ENCODE data around the gene DPPA3. TPM values are rescaled to one million over a fixed set of nuclear protein-coding genes. Genes with fewer than 3 reads are reported as not detected.

Gene DPPA3
- total RNA-seq, 1 donor from 2014 or later, result not detected

DNA sequence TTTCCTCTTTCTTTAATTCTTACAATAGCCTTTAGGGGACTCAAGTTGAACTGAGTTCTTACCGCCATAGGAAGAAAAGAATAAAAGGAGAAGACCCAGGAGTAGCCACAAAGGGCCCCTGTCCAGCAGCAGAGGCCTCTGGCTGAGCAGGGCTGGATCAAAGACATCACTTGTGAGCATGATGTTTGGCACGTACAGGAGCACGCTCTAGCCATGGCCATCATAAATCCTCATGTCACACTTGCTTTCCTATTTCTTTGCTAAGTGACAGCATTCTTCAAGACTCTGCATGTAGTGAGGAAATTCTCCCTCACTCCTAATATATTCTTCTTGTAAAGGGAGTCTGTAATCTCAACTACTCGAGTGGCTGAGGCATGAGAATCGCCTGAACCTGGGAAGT is 20.3 kb downstream of the DPPA3 start:
- H3K27me3 Mint-ChIP-seq (ENCODE audit: unreplicated experiment), result no peaks in the 10 kb centered on the region
- no peak for DNase-seq (ENCODE audit: extremely low spot score, unreplicated experiment)
- TF ChIP-seq, protein P1, sequence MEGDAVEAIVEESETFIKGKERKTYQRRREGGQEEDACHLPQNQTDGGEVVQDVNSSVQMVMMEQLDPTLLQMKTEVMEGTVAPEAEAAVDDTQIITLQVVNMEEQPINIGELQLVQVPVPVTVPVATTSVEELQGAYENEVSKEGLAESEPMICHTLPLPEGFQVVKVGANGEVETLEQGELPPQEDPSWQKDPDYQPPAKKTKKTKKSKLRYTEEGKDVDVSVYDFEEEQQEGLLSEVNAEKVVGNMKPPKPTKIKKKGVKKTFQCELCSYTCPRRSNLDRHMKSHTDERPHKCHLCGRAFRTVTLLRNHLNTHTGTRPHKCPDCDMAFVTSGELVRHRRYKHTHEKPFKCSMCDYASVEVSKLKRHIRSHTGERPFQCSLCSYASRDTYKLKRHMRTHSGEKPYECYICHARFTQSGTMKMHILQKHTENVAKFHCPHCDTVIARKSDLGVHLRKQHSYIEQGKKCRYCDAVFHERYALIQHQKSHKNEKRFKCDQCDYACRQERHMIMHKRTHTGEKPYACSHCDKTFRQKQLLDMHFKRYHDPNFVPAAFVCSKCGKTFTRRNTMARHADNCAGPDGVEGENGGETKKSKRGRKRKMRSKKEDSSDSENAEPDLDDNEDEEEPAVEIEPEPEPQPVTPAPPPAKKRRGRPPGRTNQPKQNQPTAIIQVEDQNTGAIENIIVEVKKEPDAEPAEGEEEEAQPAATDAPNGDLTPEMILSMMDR (IDR thresholded peaks at IDR 0.05), result no peak
- H3K36me3 Mint-ChIP-seq (ENCODE audit: unreplicated experiment), result no peaks in the 10 kb centered on the region
- no peaks in the 10 kb centered on the region for H3K9me3 Mint-ChIP-seq (ENCODE audit: unreplicated experiment)
- H3K4me1 Mint-ChIP-seq (ENCODE audit: unreplicated experiment), result no peaks in the 10 kb centered on the region
- H3K27ac Mint-ChIP-seq (ENCODE audit: unreplicated experiment), result no peak overlapping the region
- no peak overlapping the region for H3K4me3 Mint-ChIP-seq (ENCODE audit: unreplicated experiment)

DNA sequence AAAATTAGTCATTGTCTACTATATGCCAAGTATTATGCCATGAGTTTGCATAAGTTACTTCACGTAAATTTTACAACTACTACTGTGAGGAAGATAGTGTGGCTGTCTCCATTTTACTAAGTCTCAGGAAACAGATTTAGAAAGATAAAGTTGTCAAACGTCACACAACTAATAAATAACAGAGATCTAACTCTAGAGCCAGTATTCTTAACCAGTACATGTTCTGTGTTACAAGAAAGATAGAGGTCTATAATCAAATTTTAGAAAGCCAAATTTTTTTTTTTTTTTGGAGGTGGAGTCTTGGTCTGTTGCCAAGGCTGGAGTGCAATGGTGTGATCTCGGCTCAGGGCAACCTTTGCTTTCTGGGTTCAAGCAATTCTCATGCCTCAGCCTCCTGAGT is 21.8 kb downstream of the DPPA3 start:
- TF ChIP-seq, protein P1 (IDR thresholded peaks at IDR 0.05), result no peak
- no peak for DNase-seq (ENCODE audit: extremely low spot score, unreplicated experiment)
- H3K4me1 Mint-ChIP-seq (ENCODE audit: unreplicated experiment), result no peaks in the 10 kb centered on the region
- H3K27ac Mint-ChIP-seq (ENCODE audit: unreplicated experiment), result no peak overlapping the region
- H3K36me3 Mint-ChIP-seq (ENCODE audit: unreplicated experiment), result no peaks in the 10 kb centered on the region
- no peak overlapping the region for H3K4me3 Mint-ChIP-seq (ENCODE audit: unreplicated experiment)
- H3K27me3 Mint-ChIP-seq (ENCODE audit: unreplicated experiment), result no peaks in the 10 kb centered on the region
- H3K9me3 Mint-ChIP-seq (ENCODE audit: unreplicated experiment), result no peaks in the 10 kb centered on the region

DNA sequence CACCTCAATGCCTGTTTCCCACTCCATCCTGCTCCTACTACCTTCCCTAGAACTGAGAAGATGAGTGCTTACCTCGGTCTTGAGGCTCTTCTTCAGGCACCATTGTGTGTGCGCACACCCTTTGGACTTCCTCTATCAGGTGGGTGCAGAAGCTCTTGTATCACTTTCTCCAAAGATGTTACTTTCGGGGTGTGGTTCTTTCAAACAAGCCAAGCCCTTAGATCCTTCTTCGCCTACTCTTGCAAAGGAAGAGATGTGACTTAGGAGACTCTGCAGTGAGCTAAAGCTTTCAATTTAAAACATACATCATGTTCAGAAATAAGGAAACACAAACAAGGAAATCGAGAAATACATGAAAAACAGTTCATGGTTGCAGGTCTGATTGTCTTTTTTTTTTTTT is 36.0 kb downstream of the DPPA3 start, which contains the start of gene CLEC4C:
CLEC4C (minus strand) TSS at position 130 of the 400 bp plus-strand sequence; CDS start at position 103, 27 bp downstream.
- H3K36me3 Mint-ChIP-seq (ENCODE audit: unreplicated experiment), result no peaks in the 10 kb centered on the region
- TF ChIP-seq, protein P1 (IDR thresholded peaks at IDR 0.05), result no peak
- H3K27ac Mint-ChIP-seq (ENCODE audit: unreplicated experiment), result no peak within 1 kb of the TSS
- no peak within 1 kb of the TSS for H3K4me3 Mint-ChIP-seq (ENCODE audit: unreplicated experiment)
- H3K4me1 Mint-ChIP-seq (ENCODE audit: unreplicated experiment), result no peaks in the 10 kb centered on the region
- H3K27me3 Mint-ChIP-seq (ENCODE audit: unreplicated experiment), result no peaks in the 10 kb centered on the region
- DNase-seq (ENCODE audit: extremely low spot score, unreplicated experiment), result no peak
- H3K9me3 Mint-ChIP-seq (ENCODE audit: unreplicated experiment), result peaks cover 9% of the 10 kb centered on the region

DNA sequence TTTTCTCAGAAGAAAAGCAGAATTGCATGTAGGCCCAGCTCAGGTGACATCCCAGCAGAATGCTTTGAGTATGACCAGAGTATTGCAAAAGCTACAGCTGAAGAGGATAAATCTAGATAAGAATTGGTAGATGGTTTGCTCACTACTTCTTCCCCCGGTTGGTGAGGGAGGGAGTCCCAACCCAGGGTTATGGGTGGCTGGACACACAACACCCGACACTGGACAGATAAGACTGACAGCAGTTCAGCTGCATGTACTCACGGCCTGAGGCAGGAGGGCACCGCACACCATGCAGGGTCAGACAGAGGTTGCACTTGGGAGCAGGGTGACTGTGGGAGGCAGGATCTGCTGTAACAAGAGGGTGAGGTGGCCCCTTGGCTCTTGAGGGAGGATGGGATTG is 37.6 kb downstream of the DPPA3 start:
- H3K36me3 Mint-ChIP-seq (ENCODE audit: unreplicated experiment), result no peaks in the 10 kb centered on the region
- H3K4me3 Mint-ChIP-seq (ENCODE audit: unreplicated experiment), result no peak overlapping the region
- H3K27ac Mint-ChIP-seq (ENCODE audit: unreplicated experiment), result no peak overlapping the region
- H3K9me3 Mint-ChIP-seq (ENCODE audit: unreplicated experiment), result peaks cover 4% of the 10 kb centered on the region
- DNase-seq (ENCODE audit: extremely low spot score, unreplicated experiment), result no peak
- H3K4me1 Mint-ChIP-seq (ENCODE audit: unreplicated experiment), result no peaks in the 10 kb centered on the region
- H3K27me3 Mint-ChIP-seq (ENCODE audit: unreplicated experiment), result no peaks in the 10 kb centered on the region
- TF ChIP-seq, protein P1 (IDR thresholded peaks at IDR 0.05), result no peak

DNA sequence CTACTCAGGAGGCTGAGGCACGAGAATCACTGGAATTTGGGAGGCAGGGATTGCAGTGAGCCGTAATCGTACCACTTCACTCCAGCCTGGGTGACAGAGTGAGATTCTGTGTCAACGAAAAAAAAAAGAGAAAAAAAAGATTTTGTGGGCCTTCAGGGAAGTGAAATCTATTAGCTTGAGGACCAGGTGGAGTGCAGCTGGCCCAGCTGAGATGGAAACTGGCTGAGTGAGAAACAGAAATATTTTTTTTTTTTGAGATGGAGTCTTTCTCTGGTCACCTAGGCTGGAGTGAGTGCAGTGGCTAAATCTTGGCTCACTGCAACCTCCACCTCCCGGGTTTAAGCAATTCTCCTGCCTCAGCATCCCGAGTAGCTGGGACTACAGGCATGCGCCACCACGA is 38.2 kb downstream of the DPPA3 start:
- H3K4me3 Mint-ChIP-seq (ENCODE audit: unreplicated experiment), result no peak overlapping the region
- DNase-seq (ENCODE audit: extremely low spot score, unreplicated experiment), result no peak
- no peaks in the 10 kb centered on the region for H3K36me3 Mint-ChIP-seq (ENCODE audit: unreplicated experiment)
- TF ChIP-seq, protein P1 (IDR thresholded peaks at IDR 0.05), result no peak
- no peaks in the 10 kb centered on the region for H3K4me1 Mint-ChIP-seq (ENCODE audit: unreplicated experiment)
- no peak overlapping the region for H3K27ac Mint-ChIP-seq (ENCODE audit: unreplicated experiment)
- peaks cover 4% of the 10 kb centered on the region for H3K9me3 Mint-ChIP-seq (ENCODE audit: unreplicated experiment)
- H3K27me3 Mint-ChIP-seq (ENCODE audit: unreplicated experiment), result no peaks in the 10 kb centered on the region
